ENCODE results near the gene LIPF.
"Not testable (repeated sequence)": the region's sequence is repeated elsewhere in the genome, so short reads cannot be mapped to it uniquely, and the experiment has no call there.

LIPF gene

DNA sequence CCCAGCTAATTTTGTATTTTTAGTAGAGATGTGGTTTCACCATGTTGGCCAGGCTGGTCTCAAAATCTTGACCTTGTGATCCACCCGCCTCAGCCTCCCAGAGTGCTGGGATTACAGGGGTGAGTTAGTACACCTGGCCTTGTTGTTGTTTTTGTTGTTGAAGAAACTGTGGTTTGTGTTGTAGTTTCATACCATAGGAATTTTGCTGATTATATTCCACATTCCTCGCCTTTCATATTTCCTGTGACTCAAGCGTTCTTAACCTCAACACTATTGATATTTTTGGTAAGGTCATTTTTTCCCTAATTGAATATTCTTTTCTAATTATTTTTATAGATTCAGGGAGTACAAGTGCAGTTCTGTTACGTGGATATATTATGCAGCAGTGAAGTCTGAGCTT lies 16.7 kb downstream of the LIPF start:
- no peak for DNase-seq

- DNase-seq = no peak
Measured at GRCh38 chr10:88682491-88682890, 18.2 kb downstream of the LIPF start.

DNA sequence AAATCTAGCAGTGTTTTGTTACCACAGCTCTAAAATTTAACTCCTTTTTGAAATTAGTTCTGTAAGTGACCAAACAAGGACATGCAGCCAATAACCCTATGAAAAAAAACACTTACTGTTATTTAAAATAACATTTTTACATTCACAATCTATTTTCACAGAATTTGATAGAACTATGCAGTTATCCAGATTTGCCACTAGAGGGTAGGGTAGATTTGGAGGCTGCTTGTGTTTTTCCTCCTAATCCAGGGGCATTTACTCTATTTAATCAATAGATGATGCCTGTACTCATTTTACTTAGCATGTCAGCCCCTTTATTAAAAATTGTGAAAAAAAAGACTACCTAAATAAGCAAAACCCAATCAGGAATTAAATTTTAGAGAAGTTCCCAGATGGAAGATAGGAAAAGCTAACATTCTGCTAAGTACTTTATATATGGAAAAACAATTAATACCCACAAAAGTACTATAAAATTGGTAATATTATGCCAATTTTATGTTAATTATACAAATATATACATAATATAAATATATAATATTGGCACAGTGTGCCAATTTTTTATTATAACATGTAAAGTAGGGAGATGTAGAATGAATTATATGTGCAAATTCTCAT lies 23.7 kb downstream of the LIPF start:
- peak; percentile 23 for DNase-seq

GRCh38 chr10:88689366-88689765 lies 25.1 kb downstream of the LIPF start:
- no peak for DNase-seq

- DNase-seq = peak; percentile 11
Measured at GRCh38 chr10:88693392-88694020, 29.3 kb downstream of the LIPF start.

DNA sequence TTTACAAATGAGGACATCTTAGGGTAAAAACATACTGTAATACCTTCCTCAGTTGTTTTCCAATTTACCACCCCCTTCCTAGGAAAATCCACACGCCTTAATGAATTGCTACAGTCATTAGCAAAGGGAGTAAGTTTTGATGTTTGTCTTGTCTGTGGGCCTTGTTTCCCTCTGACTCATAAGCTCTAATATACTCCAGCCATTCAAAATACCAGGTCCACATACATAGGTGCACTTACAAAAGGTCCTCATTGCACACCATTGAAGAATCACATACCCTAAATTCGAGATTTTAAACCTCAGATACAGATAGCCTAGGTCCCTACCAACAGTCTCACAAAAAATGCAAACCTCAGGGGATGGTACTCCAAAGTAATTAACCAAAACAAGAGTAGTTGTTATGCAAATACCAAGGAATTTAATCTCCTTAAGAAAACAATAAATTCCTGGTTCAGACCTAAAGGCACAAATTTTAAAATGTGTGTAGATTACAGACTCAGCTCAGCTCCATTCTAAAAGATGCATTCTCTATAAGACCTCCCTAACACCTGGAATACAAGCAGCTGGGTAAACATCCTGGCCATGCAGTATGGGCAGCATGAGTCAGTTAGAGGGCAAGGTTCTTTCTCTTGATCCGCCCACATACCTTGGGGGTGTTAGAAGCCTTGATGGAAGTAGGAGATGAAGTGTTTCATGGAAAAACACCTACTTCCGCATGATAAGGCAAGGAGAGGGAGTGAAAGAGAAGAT lies 38.8 kb downstream of the LIPF start:
- no peak for DNase-seq

GRCh38 chr10:88705958-88706357 lies 41.7 kb downstream of the LIPF start, which contains the start of gene LIPK:
TSS of gene LIPK (plus strand) at chr10:88706249. CDS start at chr10:88724544, 18,295 bp downstream.
- no peak for DNase-seq

DNA sequence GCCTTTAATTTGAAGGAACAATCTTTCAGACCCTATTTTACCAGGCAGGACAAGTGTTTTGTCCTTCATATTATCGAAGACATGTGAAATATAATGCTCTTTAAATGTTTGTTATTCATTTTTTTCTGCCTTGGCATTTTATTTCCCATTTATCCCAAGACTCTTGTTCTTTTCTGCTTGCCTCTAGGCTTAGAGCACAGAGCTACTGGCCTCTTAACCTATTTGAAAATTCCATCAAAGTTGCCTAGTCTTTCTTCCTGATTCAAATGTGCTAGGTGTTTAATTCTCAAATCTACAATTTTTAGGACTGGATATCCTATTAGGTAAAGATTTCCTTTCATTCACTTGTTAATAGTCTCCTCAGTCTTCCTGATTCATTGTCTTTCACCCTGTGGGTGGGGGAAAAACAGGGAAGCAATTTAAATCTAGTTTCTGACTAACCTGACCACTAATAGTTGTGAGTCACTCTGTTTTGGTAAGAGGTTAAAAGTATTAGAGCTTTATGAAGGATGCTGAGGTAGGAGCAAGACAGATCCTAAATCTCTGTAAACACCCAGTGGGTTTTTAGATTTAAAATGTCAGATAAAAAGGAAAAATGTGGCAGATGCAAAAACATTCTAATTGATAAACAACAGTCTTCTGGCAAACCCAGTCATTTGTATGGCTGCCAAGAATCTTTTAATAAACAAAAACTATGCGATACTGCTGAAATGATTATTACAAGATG lies 43.4 kb downstream of the LIPF start:
- DNase-seq = peak; percentile 84

DNA sequence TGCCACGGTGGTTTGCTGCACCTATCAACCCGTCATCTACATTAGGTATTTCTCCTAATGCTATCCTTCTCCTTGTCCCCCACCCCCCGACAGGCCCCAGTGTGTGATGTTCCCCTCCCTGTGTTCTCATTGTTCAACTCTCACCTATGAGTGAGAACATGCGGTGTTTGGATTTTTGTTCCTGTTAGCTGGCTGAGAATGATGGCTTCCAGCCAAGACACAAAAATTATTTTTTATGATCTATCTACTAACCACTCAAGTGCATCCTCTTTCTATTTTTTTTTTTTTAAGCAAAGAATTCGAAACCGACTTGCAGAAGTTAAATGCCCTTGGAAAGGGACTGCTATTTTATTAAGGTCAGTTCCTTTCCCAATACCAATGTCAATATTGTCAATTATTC lies 45.1 kb downstream of the LIPF start:
- not testable (repeated sequence) for DNase-seq

DNA sequence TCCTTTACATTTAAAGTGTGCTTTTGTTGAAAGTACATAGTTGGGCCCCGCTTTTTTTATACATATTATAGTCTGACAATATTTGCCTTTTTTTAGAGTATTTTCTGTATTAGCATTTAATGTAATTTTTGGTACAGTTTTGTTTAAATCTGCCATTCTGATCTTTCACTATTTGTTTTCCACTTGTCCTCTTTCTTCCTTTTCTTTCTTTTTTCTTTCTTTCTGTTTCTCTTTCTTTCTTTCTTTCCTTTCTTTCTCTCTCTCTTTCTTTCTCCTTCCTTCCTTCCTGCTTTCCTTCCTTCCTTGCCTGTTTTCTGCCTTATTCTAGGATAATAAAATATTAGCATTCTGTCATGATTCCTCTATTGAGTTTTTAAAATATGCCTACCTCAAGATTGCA lies 51.3 kb downstream of the LIPF start:
- DNase-seq = no peak

DNA sequence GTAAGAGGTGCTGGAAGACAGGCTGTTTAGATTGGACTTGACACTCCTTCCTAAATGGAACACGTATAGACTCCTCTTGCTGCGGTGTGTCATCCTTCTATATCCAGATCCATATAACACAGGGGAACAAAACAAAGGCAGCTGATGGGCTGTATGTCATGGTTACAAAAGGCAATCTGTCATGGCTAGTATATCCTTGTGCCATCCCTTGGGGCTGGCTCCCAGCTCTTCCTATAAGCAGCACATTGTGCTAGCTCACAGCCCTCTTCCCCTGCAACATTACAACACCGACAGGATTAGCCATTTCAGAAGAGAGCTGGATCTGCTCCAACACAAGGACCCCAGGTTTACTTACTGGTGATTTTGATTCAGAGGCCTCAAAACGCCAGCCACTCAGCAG lies 57.1 kb downstream of the LIPF start:
- no peak for DNase-seq

GRCh38 chr10:88725798-88726197 lies 61.6 kb downstream of the LIPF start:
- DNase-seq = no peak

GRCh38 chr10:88728107-88728763 lies 64.0 kb downstream of the LIPF start:
- DNase-seq = peak; percentile 2
